H9 (cell line): ENCODE data around the gene EOMES. TPM values are rescaled to one million over a fixed set of nuclear protein-coding genes. Genes with fewer than 3 reads are reported as not detected.

Experiments used
- DNase-seq: peaks from one replicate; pipeline ENCODE4 v3.0.0-alpha.2; 2017
- H2AFZ ChIP-seq: one replicate; pipeline ENCODE4 v1.6.1; 2013; ENCODE audit warnings: mild to moderate bottlenecking, low read length, control low read depth, moderate library complexity
- H2AK5ac ChIP-seq: 2 replicates; pipeline ENCODE4 v1.6.1; 2013; ENCODE audit warnings: low read length, control low read depth, mixed read lengths; ENCODE audit not compliant: insufficient read length
- H2BK120ac ChIP-seq: one replicate; pipeline ENCODE4 v1.6.1; 2013; ENCODE audit warnings: low read depth, mild to moderate bottlenecking, low read length, control low read depth, inconsistent platforms; ENCODE audit not compliant: poor library complexity, severe bottlenecking
- H2BK12ac ChIP-seq: 2 replicates; pipeline ENCODE4 v1.6.1; 2013; ENCODE audit warnings: low read length, control low read depth, mixed read lengths, low read depth; ENCODE audit not compliant: insufficient read length
- H2BK15ac ChIP-seq: 2 replicates; pipeline ENCODE4 v1.6.1; 2013; ENCODE audit warnings: low read depth, low read length, control low read depth
- H2BK20ac ChIP-seq: one replicate; pipeline ENCODE4 v1.6.1; 2013; ENCODE audit warnings: low read depth, mild to moderate bottlenecking, low read length, control low read depth, inconsistent platforms; ENCODE audit not compliant: poor library complexity, severe bottlenecking
- H2BK5ac ChIP-seq: 2 replicates; pipeline ENCODE4 v1.6.1; 2013; ENCODE audit warnings: low read length, control low read depth, mixed read lengths; ENCODE audit not compliant: insufficient read length
- H3K14ac ChIP-seq: 2 replicates; pipeline ENCODE4 v1.6.1; 2013; ENCODE audit warnings: low read length, control low read depth; ENCODE audit not compliant: insufficient read depth
- H3K18ac ChIP-seq: 2 replicates; pipeline ENCODE4 v1.6.1; 2013; ENCODE audit warnings: low read depth, mild to moderate bottlenecking, mixed read lengths, low read length, control low read depth; ENCODE audit not compliant: insufficient read length
- H3K23ac ChIP-seq: 2 replicates; pipeline ENCODE4 v1.6.1; 2013; ENCODE audit warnings: low read length, control low read depth, mixed read lengths, low read depth; ENCODE audit not compliant: insufficient read length
- H3K23me2 ChIP-seq: 2 replicates; pipeline ENCODE4 v1.6.1; 2013; ENCODE audit warnings: low read depth, mild to moderate bottlenecking, mixed read lengths, low read length, control low read depth; ENCODE audit not compliant: insufficient read length, poor library complexity, severe bottlenecking
- H3K27ac ChIP-seq: 2 replicates; pipeline ENCODE4 v1.5.1; 2013; ENCODE audit warnings: low read length, control low read depth, mixed read lengths, low read depth; ENCODE audit not compliant: insufficient read length
- H3K27me3 ChIP-seq: 2 replicates; pipeline ENCODE4 v1.6.1; 2013; ENCODE audit warnings: low read length, control low read depth, inconsistent platforms; ENCODE audit not compliant: insufficient read depth
- H3K4ac ChIP-seq: 2 replicates; pipeline ENCODE4 v1.6.1; 2013; ENCODE audit warnings: low read depth, mild to moderate bottlenecking, control low read depth, inconsistent platforms, low read length, moderate library complexity
- H3K4me1 ChIP-seq: 2 replicates; pipeline ENCODE4 v1.6.1; 2013; ENCODE audit warnings: low read length, control low read depth, inconsistent platforms; ENCODE audit not compliant: insufficient read depth
- H3K4me2 ChIP-seq: 2 replicates; pipeline ENCODE4 v1.6.1; 2013; ENCODE audit warnings: low read length, control low read depth, mixed read lengths; ENCODE audit not compliant: insufficient read length, insufficient read depth
- H3K56ac ChIP-seq: 2 replicates; pipeline ENCODE4 v1.6.1; 2013; ENCODE audit warnings: low read depth, mild to moderate bottlenecking, mixed read lengths, low read length, control low read depth; ENCODE audit not compliant: insufficient read length
- H3K79me1 ChIP-seq: 2 replicates; pipeline ENCODE4 v1.6.1; 2013; ENCODE audit warnings: low read depth, mild to moderate bottlenecking, moderate library complexity, low read length, control low read depth, inconsistent platforms; ENCODE audit not compliant: insufficient read depth, poor library complexity, severe bottlenecking
- H3K79me2 ChIP-seq: 2 replicates; pipeline ENCODE4 v1.6.1; 2013; ENCODE audit warnings: low read length, control low read depth, inconsistent platforms; ENCODE audit not compliant: insufficient read depth
- H3K9ac ChIP-seq: 2 replicates; pipeline ENCODE4 v1.6.1; 2013; ENCODE audit warnings: low read length, control low read depth, mixed read lengths; ENCODE audit not compliant: insufficient read length; ENCODE audit errors: extremely low read depth
- H3K9me3 ChIP-seq: one replicate; pipeline ENCODE4 v1.6.1; 2013; ENCODE audit warnings: low read depth, low read length, inconsistent platforms; ENCODE audit not compliant: control insufficient read depth
- H3T11ph ChIP-seq: one replicate; pipeline ENCODE4 v1.6.1; 2013; ENCODE audit warnings: mild to moderate bottlenecking, low read length, control low read depth, inconsistent platforms
- H4K20me1 ChIP-seq: one replicate; pipeline ENCODE4 v1.6.1; 2013; ENCODE audit not compliant: control insufficient read depth, insufficient read length, insufficient read depth
- H4K5ac ChIP-seq: 2 replicates; pipeline ENCODE4 v1.6.1; 2013; ENCODE audit warnings: low read depth, mild to moderate bottlenecking, mixed read lengths, low read length, control low read depth; ENCODE audit not compliant: insufficient read length
- H4K8ac ChIP-seq: replicated peaks from 2 replicates; pipeline ENCODE4 v1.6.1; 2013; ENCODE audit warnings: low read length, control low read depth, mixed read lengths, low read depth; ENCODE audit not compliant: insufficient read length
- H4K91ac ChIP-seq: 2 replicates; pipeline ENCODE4 v1.6.1; 2013; ENCODE audit warnings: low read depth, mild to moderate bottlenecking, moderate library complexity, mixed read lengths, low read length, control low read depth; ENCODE audit not compliant: insufficient read length
- H3K27ac Mint-ChIP-seq, 3 experiments: 2 replicates in 2 of 3; 3 replicates in 1 of 3; pipeline ENCODE4 v1.8.0; 2020 to 2021; ENCODE audit warnings: mixed read lengths in 3 of 3, mild to moderate bottlenecking in 1 of 3, moderate library complexity in 1 of 3
- H3K27me3 Mint-ChIP-seq: 2 replicates; pipeline ENCODE4 v1.8.0; 2021; ENCODE audit warnings: low read depth, mild to moderate bottlenecking, moderate library complexity, mixed read lengths
- H3K36me3 Mint-ChIP-seq, 3 experiments: 2 replicates in 2 of 3; 3 replicates in 1 of 3; pipeline ENCODE4 v1.8.0; 2020 to 2021; ENCODE audit warnings: low read depth in 3 of 3, mixed read lengths in 3 of 3; ENCODE audit not compliant: insufficient read depth in 1 of 3
- H3K4me1 Mint-ChIP-seq, 2 experiments: 2 replicates each; pipeline ENCODE4 v1.8.0; 2020; ENCODE audit warnings: mixed read lengths in 2 of 2
- H3K4me3 Mint-ChIP-seq, 2 experiments: 2 replicates in 1 of 2; 3 replicates in 1 of 2; pipeline ENCODE4 v1.8.0; 2020 to 2021; ENCODE audit warnings: mild to moderate bottlenecking in 2 of 2, mixed read lengths in 2 of 2, moderate library complexity in 1 of 2
- H3K9me3 Mint-ChIP-seq, 2 experiments: 2 replicates in 1 of 2; 3 replicates in 1 of 2; pipeline ENCODE4 v1.8.0; 2020; ENCODE audit warnings: mild to moderate bottlenecking in 2 of 2, mixed read lengths in 2 of 2, moderate library complexity in 1 of 2
- CTCF ChIP-seq: fragments of 200-600 bp; sonication (generic); conservative IDR thresholded peaks from 3 replicates; pipeline ENCODE4 v1.8.0; 2021; ENCODE audit warnings: antibody characterized with exemption, mild to moderate bottlenecking
- WGBS: extraction: QIAGEN DNeasy Blood & Tissue Kit; methylation state at CpG from one replicate; pipeline ENCODE4 v1.1.7; 2013; ENCODE audit warnings: missing lambda C conversion rate, low lambda C conversion rate, mixed read lengths; ENCODE audit not compliant: insufficient read length; ENCODE audit errors: extremely low coverage; 5-methylcytosine and 5-hydroxymethylcytosine counted together
- total RNA-seq: library from RNA; stranded (reverse); gene quantifications from 2 replicates; pipeline ENCODE4 v1.2.1, GENCODE V29; 2021

EOMES gene
- total RNA-seq, 1 experiment from 2014 or later: 1.7 TPM

GRCh38 chr3:27756877-27757276 is 34.8 kb upstream of the EOMES start:
- WGBS: no CpG with 5 or more reads among the region's 2 CpGs
- Mint-ChIP-seq H3K36me3 (no peaks in the 10 kb centered on the region), H3K4me1 (peaks cover 0 to 3% of the 10 kb centered on the region in 2 experiments; a peak in 1 of 4 replicates), H3K4me3 (no peak overlapping the region), H3K27ac (no peak overlapping the region), H3K9me3 (no peaks in the 10 kb centered on the region; a peak in 2 of 5 replicates), H3K27me3 (no peaks in the 10 kb centered on the region; the same call in 1 of the 2 replicates)
- no peak overlapping the region for H4K91ac ChIP-seq
- no peak overlapping the region for H3K23ac ChIP-seq
- no peaks in the 10 kb centered on the region for H3K23me2 ChIP-seq
- H3K14ac ChIP-seq: no peak overlapping the region
- H4K8ac ChIP-seq: no peak overlapping the region
- TF ChIP-seq CTCF: no peak
- no peaks in the 10 kb centered on the region for H3K79me2 ChIP-seq
- no peaks in the 10 kb centered on the region for H3K9me3 ChIP-seq
- no peak overlapping the region for H2BK15ac ChIP-seq
- no peak overlapping the region for H3K18ac ChIP-seq
- DNase-seq: no peak
- H2BK20ac ChIP-seq: no peak overlapping the region
- no peaks in the 10 kb centered on the region for H4K20me1 ChIP-seq
- no peak overlapping the region for H2BK5ac ChIP-seq
- no peaks in the 10 kb centered on the region for H3K79me1 ChIP-seq
- no peak overlapping the region for H3K4ac ChIP-seq
- H3K27ac ChIP-seq: no peak overlapping the region
- no peak overlapping the region for H4K5ac ChIP-seq
- H3K4me2 ChIP-seq: no peak overlapping the region
- H2BK120ac ChIP-seq: no peak overlapping the region
- H3T11ph ChIP-seq: no peak overlapping the region
- no peak overlapping the region for H3K9ac ChIP-seq
- H2BK12ac ChIP-seq: no peak overlapping the region
- H3K4me1 ChIP-seq: no peaks in the 10 kb centered on the region
- no peak overlapping the region for H2AFZ ChIP-seq
- no peaks in the 10 kb centered on the region for H3K27me3 ChIP-seq
- H3K56ac ChIP-seq: no peak overlapping the region
- H2AK5ac ChIP-seq: no peak overlapping the region
